KMS-11 (cell line): ENCODE measurements around the gene ZNRF3.
"Not testable (repeated sequence)": the region's sequence is repeated elsewhere in the genome, so short reads cannot be mapped to it uniquely, and the experiment has no call there.

Source experiments
- H2AFZ ChIP-seq: fragments of 200-600 bp; sonication (generic); 2 replicates; pipeline ENCODE4 v1.6.1; 2016; ENCODE audit warnings: antibody characterized with exemption, mixed run types, low read depth
- H3K27ac ChIP-seq: fragments of 200-600 bp; sonication (generic); 2 replicates; pipeline ENCODE4 v1.6.1; 2016; ENCODE audit warnings: mild to moderate bottlenecking, mixed run types
- H3K27me3 ChIP-seq: fragments of 200-600 bp; sonication (generic); 2 replicates; pipeline ENCODE4 v1.6.1; 2017; ENCODE audit warnings: mild to moderate bottlenecking, low read depth, mixed run types, moderate library complexity; ENCODE audit not compliant: insufficient read depth
- H3K36me3 ChIP-seq: fragments of 200-600 bp; sonication (generic); 2 replicates; pipeline ENCODE4 v1.6.1; 2017; ENCODE audit warnings: mild to moderate bottlenecking, mixed run types; ENCODE audit not compliant: insufficient read depth
- H3K4me1 ChIP-seq: fragments of 200-600 bp; sonication (generic); 2 replicates; pipeline ENCODE4 v1.6.1; 2016; ENCODE audit warnings: mild to moderate bottlenecking, low read depth, mixed run types; ENCODE audit not compliant: poor library complexity, severe bottlenecking
- H3K4me2 ChIP-seq: fragments of 200-600 bp; sonication (generic); 2 replicates; pipeline ENCODE4 v1.7.0; 2016; ENCODE audit warnings: mild to moderate bottlenecking, mixed run types
- H3K4me3 ChIP-seq: fragments of 200-600 bp; sonication (generic); IDR thresholded peaks from 2 replicates; pipeline ENCODE4 v1.6.1; 2017; ENCODE audit warnings: low read depth, low read length, mixed read lengths; ENCODE audit not compliant: insufficient read depth
- H3K79me2 ChIP-seq: fragments of 200-600 bp; sonication (generic); 2 replicates; pipeline ENCODE4 v1.6.1; 2016; ENCODE audit warnings: low read depth, mixed run types; ENCODE audit not compliant: insufficient read depth
- H3K9ac ChIP-seq: fragments of 200-600 bp; sonication (generic); 2 replicates; pipeline ENCODE4 v1.6.1; 2016; ENCODE audit warnings: mild to moderate bottlenecking, mixed run types
- H4K20me1 ChIP-seq: fragments of 200-600 bp; sonication (generic); 2 replicates; pipeline ENCODE4 v1.6.1; 2016; ENCODE audit warnings: mild to moderate bottlenecking, mixed run types; ENCODE audit not compliant: insufficient read depth
- TF ChIP-seq, protein P1 (sequence below): fragments of 200-600 bp; sonication (generic); conservative IDR thresholded peaks from 2 replicates; pipeline ENCODE4 v1.6.1; 2017; ENCODE audit warnings: low read depth, mild to moderate bottlenecking, antibody characterized with exemption, low read length, moderate library complexity, mixed read lengths

The ZNRF3 gene

DNA sequence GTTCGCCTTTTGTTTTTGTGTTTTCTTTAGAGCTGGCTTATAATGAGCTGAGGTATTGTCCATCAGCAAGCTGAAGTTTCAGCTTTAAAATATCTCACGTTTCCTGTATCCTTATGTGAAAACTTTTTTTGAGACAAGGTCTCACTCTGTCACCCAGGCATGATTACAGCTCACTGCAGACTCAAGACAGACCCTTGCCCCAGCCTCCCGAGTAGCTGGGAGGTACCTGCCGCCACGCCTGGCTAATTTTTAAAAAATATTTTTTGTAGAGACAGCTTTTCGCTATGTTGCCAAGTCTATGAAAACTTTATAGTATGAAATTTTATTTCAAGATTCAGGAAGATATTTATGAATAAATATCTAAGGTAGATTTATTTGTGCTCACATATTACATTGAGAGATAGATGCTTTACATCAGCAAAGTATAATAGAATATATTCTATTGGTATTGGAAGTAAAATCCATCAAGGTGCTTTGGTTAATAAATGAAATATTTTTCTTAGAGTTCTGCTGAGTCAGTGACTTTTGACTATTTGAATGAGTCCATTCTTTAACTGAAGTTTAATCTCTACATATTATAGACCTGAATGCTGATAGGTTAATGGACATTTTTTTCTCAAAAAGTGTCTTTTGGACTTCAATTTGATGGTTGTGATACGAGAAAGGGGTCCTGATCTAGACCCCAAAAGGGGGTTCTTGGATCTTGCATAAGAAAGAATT is 199.6 kb downstream of the ZNRF3 start:
- H2AFZ ChIP-seq, result no peak overlapping the region
- H3K4me3 ChIP-seq, result no peak overlapping the region
- no peak overlapping the region for H3K9ac ChIP-seq
- no peaks in the 10 kb centered on the region for H3K36me3 ChIP-seq
- no peaks in the 10 kb centered on the region for H3K79me2 ChIP-seq
- TF ChIP-seq, protein P1, sequence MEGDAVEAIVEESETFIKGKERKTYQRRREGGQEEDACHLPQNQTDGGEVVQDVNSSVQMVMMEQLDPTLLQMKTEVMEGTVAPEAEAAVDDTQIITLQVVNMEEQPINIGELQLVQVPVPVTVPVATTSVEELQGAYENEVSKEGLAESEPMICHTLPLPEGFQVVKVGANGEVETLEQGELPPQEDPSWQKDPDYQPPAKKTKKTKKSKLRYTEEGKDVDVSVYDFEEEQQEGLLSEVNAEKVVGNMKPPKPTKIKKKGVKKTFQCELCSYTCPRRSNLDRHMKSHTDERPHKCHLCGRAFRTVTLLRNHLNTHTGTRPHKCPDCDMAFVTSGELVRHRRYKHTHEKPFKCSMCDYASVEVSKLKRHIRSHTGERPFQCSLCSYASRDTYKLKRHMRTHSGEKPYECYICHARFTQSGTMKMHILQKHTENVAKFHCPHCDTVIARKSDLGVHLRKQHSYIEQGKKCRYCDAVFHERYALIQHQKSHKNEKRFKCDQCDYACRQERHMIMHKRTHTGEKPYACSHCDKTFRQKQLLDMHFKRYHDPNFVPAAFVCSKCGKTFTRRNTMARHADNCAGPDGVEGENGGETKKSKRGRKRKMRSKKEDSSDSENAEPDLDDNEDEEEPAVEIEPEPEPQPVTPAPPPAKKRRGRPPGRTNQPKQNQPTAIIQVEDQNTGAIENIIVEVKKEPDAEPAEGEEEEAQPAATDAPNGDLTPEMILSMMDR, result no peak
- H3K27ac ChIP-seq, result no peak overlapping the region
- H3K4me2 ChIP-seq, result no peak overlapping the region
- H4K20me1 ChIP-seq, result no peaks in the 10 kb centered on the region
- no peaks in the 10 kb centered on the region for H3K4me1 ChIP-seq
- H3K27me3 ChIP-seq, result no peaks in the 10 kb centered on the region

DNA sequence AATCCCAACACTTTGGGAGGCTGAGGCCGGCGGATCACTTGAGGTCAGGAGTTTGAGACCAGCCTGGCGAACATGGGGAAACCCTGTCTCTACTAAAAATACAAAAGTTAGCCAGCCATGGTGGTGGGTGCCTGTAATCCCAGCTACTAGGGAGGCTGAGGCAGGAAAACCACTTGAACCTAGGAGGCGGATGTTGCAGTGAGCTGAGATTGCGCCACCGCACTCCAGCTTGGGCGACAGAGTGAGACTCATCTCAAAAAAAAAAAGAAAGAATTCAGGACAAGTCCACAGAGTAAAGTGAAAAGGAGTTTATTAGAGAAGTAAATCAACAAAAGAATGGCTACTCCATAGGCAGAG is 200.2 kb downstream of the ZNRF3 start:
- not testable (repeated sequence) for H3K27me3 ChIP-seq, H3K36me3 ChIP-seq, H3K9ac ChIP-seq, H3K79me2 ChIP-seq, H3K4me2 ChIP-seq, H3K4me3 ChIP-seq, H3K27ac ChIP-seq, H2AFZ ChIP-seq, H3K4me1 ChIP-seq, H4K20me1 ChIP-seq

DNA sequence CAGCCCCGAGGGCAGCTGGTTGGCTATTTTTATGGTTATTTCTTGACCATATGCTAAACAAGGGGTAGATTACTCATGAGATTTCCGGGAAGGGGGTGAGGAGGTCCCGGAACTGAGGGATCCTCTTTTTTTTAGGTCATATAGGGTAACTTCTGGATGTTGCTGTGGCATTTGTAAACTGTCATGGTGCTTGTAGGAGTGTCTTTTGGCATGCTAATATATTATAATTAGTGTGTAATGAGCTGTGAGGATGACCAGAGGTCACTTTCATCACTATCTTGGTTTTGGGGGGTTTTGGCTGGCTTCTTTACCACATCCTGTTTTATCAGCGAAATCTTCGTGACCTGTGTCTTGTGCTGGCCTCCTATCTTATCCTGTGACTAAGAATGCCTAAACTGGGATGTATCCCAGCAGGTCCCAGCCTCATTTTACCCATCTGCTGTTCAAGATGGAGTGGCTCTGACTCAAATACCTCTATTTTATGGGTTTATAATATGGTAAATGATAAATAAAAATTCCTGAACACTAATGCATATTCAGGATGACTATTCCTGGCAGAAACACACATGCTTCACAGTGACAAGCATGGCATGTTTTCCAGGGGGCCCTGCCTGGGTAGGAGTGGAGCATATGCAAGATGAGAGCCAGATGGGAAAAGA is 200.7 kb downstream of the ZNRF3 start:
- no peak overlapping the region for H3K4me3 ChIP-seq
- H2AFZ ChIP-seq, result no peak overlapping the region
- TF ChIP-seq, protein P1, result no peak
- no peaks in the 10 kb centered on the region for H3K79me2 ChIP-seq
- no peak overlapping the region for H3K9ac ChIP-seq
- H3K36me3 ChIP-seq, result no peaks in the 10 kb centered on the region
- H3K27me3 ChIP-seq, result no peaks in the 10 kb centered on the region
- H3K4me1 ChIP-seq, result no peaks in the 10 kb centered on the region
- no peak overlapping the region for H3K4me2 ChIP-seq
- H3K27ac ChIP-seq, result no peak overlapping the region
- H4K20me1 ChIP-seq, result no peaks in the 10 kb centered on the region

DNA sequence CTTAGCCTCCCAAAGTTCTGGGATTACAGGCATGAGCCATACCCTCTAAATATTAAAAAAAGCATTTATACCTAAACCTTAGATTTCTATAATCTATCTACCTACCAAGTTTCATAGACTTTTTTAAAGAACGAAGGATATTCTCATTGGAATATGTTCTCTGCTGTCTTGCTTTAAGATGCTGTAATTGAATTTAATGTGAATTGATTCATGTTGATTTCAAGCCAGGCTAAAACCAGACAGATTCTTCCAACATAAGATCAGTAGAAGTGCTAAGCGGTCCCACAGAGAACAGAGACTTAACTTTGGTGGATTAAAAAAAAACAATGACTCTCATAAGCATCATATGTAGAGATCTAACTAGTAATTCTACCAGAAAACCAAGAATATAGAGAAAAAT is 203.6 kb downstream of the ZNRF3 start:
- no peaks in the 10 kb centered on the region for H3K4me1 ChIP-seq
- H4K20me1 ChIP-seq, result no peaks in the 10 kb centered on the region
- H3K27me3 ChIP-seq, result no peaks in the 10 kb centered on the region
- no peak overlapping the region for H2AFZ ChIP-seq
- H3K36me3 ChIP-seq, result no peaks in the 10 kb centered on the region
- no peak overlapping the region for H3K4me2 ChIP-seq
- no peak overlapping the region for H3K27ac ChIP-seq
- TF ChIP-seq, protein P1, result no peak
- no peak overlapping the region for H3K9ac ChIP-seq
- no peak overlapping the region for H3K4me3 ChIP-seq
- no peaks in the 10 kb centered on the region for H3K79me2 ChIP-seq

DNA sequence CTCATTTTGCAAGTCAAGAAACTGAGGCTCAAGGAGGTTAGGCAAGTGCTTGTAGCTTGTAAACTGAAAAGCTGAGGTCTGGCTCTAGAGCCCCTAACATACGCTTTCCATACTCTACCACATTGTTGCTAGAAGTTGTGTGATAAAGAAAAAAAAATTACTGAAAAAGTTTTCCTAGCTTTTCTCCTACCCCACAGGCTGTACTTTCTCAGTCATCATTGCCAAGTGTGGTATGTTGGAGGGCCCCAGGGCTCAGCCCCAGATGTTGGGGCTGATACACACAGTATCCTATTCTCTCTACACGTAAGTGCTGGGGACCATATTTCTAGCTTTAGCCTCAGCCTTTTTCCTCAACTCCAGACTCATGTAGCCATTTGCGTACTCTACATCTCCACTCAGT is 205.4 kb downstream of the ZNRF3 start:
- Histone ChIP-seq H3K36me3 (no peaks in the 10 kb centered on the region), H3K4me1 (no peaks in the 10 kb centered on the region), H2AFZ (no peak overlapping the region), H3K9ac (no peak overlapping the region), H3K4me3 (no peak overlapping the region), H4K20me1 (no peaks in the 10 kb centered on the region), H3K4me2 (no peak overlapping the region), H3K27me3 (no peaks in the 10 kb centered on the region), H3K27ac (no peak overlapping the region), H3K79me2 (no peaks in the 10 kb centered on the region)
- TF ChIP-seq, protein P1, result no peak
